Upper lobe of left lung (tissue), 4 donors: ENCODE measurements around the gene COX20.

Experiments used
- POLR2AphosphoS5 ChIP-seq, 2 donors: sonication (generic); formaldehyde crosslinking; IDR thresholded peaks; one replicate each; pipeline ENCODE4 v1.5.1; 2017; ENCODE audit warnings: antibody characterized with exemption in 2 of 2
- TF ChIP-seq, protein P1 (sequence below), 6 experiments: fragments of 450-650 bp in 4 of 6; fragments of 200-600 bp in 2 of 6; sonication (generic) in 2 of 6; IDR thresholded peaks; one replicate each; pipeline ENCODE4 v1.5.1; 2016 to 2019; ENCODE audit warnings: antibody characterized with exemption in 6 of 6

GRCh38 chr1:244861683-244862082 lies 26.2 kb downstream of the COX20 start:
- TF ChIP-seq, protein P1, sequence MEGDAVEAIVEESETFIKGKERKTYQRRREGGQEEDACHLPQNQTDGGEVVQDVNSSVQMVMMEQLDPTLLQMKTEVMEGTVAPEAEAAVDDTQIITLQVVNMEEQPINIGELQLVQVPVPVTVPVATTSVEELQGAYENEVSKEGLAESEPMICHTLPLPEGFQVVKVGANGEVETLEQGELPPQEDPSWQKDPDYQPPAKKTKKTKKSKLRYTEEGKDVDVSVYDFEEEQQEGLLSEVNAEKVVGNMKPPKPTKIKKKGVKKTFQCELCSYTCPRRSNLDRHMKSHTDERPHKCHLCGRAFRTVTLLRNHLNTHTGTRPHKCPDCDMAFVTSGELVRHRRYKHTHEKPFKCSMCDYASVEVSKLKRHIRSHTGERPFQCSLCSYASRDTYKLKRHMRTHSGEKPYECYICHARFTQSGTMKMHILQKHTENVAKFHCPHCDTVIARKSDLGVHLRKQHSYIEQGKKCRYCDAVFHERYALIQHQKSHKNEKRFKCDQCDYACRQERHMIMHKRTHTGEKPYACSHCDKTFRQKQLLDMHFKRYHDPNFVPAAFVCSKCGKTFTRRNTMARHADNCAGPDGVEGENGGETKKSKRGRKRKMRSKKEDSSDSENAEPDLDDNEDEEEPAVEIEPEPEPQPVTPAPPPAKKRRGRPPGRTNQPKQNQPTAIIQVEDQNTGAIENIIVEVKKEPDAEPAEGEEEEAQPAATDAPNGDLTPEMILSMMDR (IDR thresholded peaks at IDR 0.05) = no peak
- no peak for TF ChIP-seq POLR2AphosphoS5 (IDR thresholded peaks at IDR 0.05)
